K562 (cell line): ENCODE data around the gene ARHGAP30. TPM values are rescaled to one million over a fixed set of nuclear protein-coding genes. Genes with fewer than 3 reads are reported as not detected.
A peak's percentile ranks its signal among the peaks of the same experiment; 100 is the strongest.

Experiments
- CREB1 ChIP-seq, 2 experiments: sonication (generic) in 1 of 2; formaldehyde crosslinking in 1 of 2; IDR thresholded peaks; 2 replicates each; pipeline versions ENCODE4 v1.6.1 to v1.8.0; 2012 to 2022; ENCODE audit warnings: inconsistent platforms in 1 of 2, mild to moderate bottlenecking in 1 of 2, missing genetic modification reagents in 1 of 2, moderate library complexity in 1 of 2
- DMBX1 ChIP-seq: fragments of 250-450 bp; sonication (Bioruptor Pico); IDR thresholded peaks from 2 replicates; pipeline ENCODE4 v1.8.0; 2022; ENCODE audit warnings: inconsistent platforms, mild to moderate bottlenecking, moderate library complexity, borderline replicate concordance
- E2F4 ChIP-seq: sonication (generic); formaldehyde crosslinking; IDR thresholded peaks from 2 replicates; pipeline ENCODE4 v1.8.0; 2022; ENCODE audit warnings: mild to moderate bottlenecking, low read depth, missing genetic modification reagents
- GATA2 ChIP-seq: sonication (generic); formaldehyde crosslinking; IDR thresholded peaks from 2 replicates; pipeline ENCODE4 v1.4.0; 2020; ENCODE audit warnings: mild to moderate bottlenecking, missing genetic modification reagents
- JUN ChIP-seq, 2 experiments: sonication (generic) in 1 of 2; formaldehyde crosslinking in 1 of 2; IDR thresholded peaks; 2 replicates each; pipeline versions ENCODE4 v1.6.1 to v1.8.0; 2012 to 2022; ENCODE audit warnings: borderline replicate concordance in 2 of 2, mild to moderate bottlenecking in 2 of 2, improper control_type of control experiment in 1 of 2, low read depth in 1 of 2, low read length in 1 of 2, missing genetic modification reagents in 1 of 2
- MYBL2 ChIP-seq, 2 experiments: fragments of 450-650 bp in 1 of 2; sonication (generic) in 1 of 2; formaldehyde crosslinking in 1 of 2; IDR thresholded peaks; 2 replicates each; pipeline versions ENCODE4 v1.6.1 to v1.8.1; 2017 to 2022; ENCODE audit warnings: borderline replicate concordance in 1 of 2, inconsistent platforms in 1 of 2, low read depth in 1 of 2, mild to moderate bottlenecking in 1 of 2, missing genetic modification reagents in 1 of 2, moderate library complexity in 1 of 2
- POLR2AphosphoS2 ChIP-seq: IDR thresholded peaks from 2 replicates; pipeline ENCODE4 v1.6.1; 2012; ENCODE audit warnings: low read length, improper control_type of control experiment
- RBM34 ChIP-seq: fragments of 200-400 bp; formaldehyde crosslinking; IDR thresholded peaks from 2 replicates; pipeline ENCODE4 v1.6.1; 2018; ENCODE audit warnings: low read length, borderline replicate concordance; ENCODE audit not compliant: insufficient read depth
- SLC30A9 ChIP-seq: fragments of 250-450 bp; sonication (Bioruptor Pico); IDR thresholded peaks from 2 replicates; pipeline ENCODE4 v1.8.0; 2022; ENCODE audit warnings: mild to moderate bottlenecking, moderate library complexity
- SMAD2 ChIP-seq: fragments of 150-350 bp; IDR thresholded peaks from 2 replicates; pipeline ENCODE4 v1.6.1; 2014; ENCODE audit warnings: low read depth, mild to moderate bottlenecking, low read length
- SMAD3 ChIP-seq: fragments of 450-650 bp; formaldehyde crosslinking; conservative IDR thresholded peaks from 2 replicates; pipeline ENCODE4 v1.4.0; 2020; ENCODE audit warnings: mild to moderate bottlenecking
- THRB ChIP-seq: fragments of 450-650 bp; formaldehyde crosslinking; conservative IDR thresholded peaks from 2 replicates; pipeline ENCODE4 v1.4.0; 2022; ENCODE audit warnings: mild to moderate bottlenecking, missing genetic modification characterization
- ZBTB7A ChIP-seq: IDR thresholded peaks from 2 replicates; pipeline ENCODE4 v1.6.1; 2011; ENCODE audit warnings: low read depth, mild to moderate bottlenecking, low read length, moderate library complexity, borderline replicate concordance; ENCODE audit not compliant: control insufficient read depth
- ZKSCAN8 ChIP-seq: fragments of 200-800 bp; sonication (Bioruptor generic); IDR thresholded peaks from 2 replicates; pipeline ENCODE4 v1.6.1; 2016; ENCODE audit warnings: missing genetic modification characterization, missing compliant biosample characterization
- ZNF174 ChIP-seq: fragments of 250-450 bp; sonication (Bioruptor Pico); IDR thresholded peaks from 2 replicates; pipeline ENCODE4 v1.4.0; 2020; ENCODE audit warnings: mild to moderate bottlenecking
- ZNF184 ChIP-seq: sonication (generic); formaldehyde crosslinking; IDR thresholded peaks from 2 replicates; pipeline ENCODE4 v1.5.0; 2020; ENCODE audit warnings: missing genetic modification reagents
- ZNF316 ChIP-seq: fragments of 450-650 bp; IDR thresholded peaks from 2 replicates; pipeline ENCODE4 v1.6.1; 2016
- ZNF57 ChIP-seq: fragments of 450-650 bp; formaldehyde crosslinking; IDR thresholded peaks from 2 replicates; pipeline ENCODE4 v1.4.0; 2020; ENCODE audit warnings: mild to moderate bottlenecking, moderate library complexity
- ZNF696 ChIP-seq: fragments of 250-450 bp; sonication (Bioruptor Pico); conservative IDR thresholded peaks from 2 replicates; pipeline ENCODE4 v1.4.0; 2020; ENCODE audit warnings: mild to moderate bottlenecking, moderate library complexity
- ZZZ3 ChIP-seq: fragments of 450-650 bp; IDR thresholded peaks from 2 replicates; pipeline ENCODE4 v1.6.1; 2016; ENCODE audit warnings: antibody characterized with exemption, mild to moderate bottlenecking, moderate library complexity
- polyA plus RNA-seq, 8 experiments: library from polyadenylated mRNA; depleted of rRNA in 4 of 8; stranded (reverse) in 5 of 8; unstranded in 3 of 8; fragments of >200 nt; fragmentation: Nextera tagmentation in 2 of 8; fragmentation: Illumina TruSeq in 1 of 8; extraction: Ambion mirVana in 2 of 8; extraction: Trizol in 1 of 8; gene quantifications; 2 replicates each; pipeline versions ENCODE4 v1.2.1 to v1.2.3, GENCODE V29; 2011 to 2014; ENCODE audit warnings: inconsistent platforms in 1 of 8, missing spikeins in 1 of 8
- total RNA-seq, 7 experiments: library from RNA; depleted of rRNA in 6 of 7; stranded (reverse); fragments of >200 nt in 6 of 7; fragmentation: Illumina TruSeq in 2 of 7; extraction: Trizol in 2 of 7; gene quantifications; 2 replicates each; pipeline versions ENCODE4 v1.2.1 to v1.2.3, GENCODE V29; 2011 to 2021; ENCODE audit warnings: low replicate concordance in 1 of 7
- TF ChIP-seq, protein P1 (sequence below): fragments of 450-650 bp; formaldehyde crosslinking; IDR thresholded peaks from 2 replicates; pipeline ENCODE4 v1.4.0; 2020; ENCODE audit warnings: mild to moderate bottlenecking, mixed read lengths
- TF ChIP-seq, protein P2 (sequence below): fragments of 200-800 bp; sonication (Bioruptor generic); IDR thresholded peaks from 2 replicates; pipeline ENCODE4 v1.6.1; 2017; ENCODE audit warnings: missing genetic modification characterization, missing compliant biosample characterization

ARHGAP30 gene
- total and polyA plus RNA-seq, 9 of the 15 experiments (the other 6 are each of a cell fraction or from before 2014, with no cell fraction given): 0.01 to 0.73 (median 0.12) TPM

GRCh38 chr1:161117759-161118581 is 48.3 kb upstream of the ARHGAP30 start, which contains the start of the genes NIT1 and PFDN2 (continued):
- no peak for TF ChIP-seq ZZZ3
- peak; percentile 52 for TF ChIP-seq E2F4 (CRISPR knock-in tag)
- TF ChIP-seq, protein P1, sequence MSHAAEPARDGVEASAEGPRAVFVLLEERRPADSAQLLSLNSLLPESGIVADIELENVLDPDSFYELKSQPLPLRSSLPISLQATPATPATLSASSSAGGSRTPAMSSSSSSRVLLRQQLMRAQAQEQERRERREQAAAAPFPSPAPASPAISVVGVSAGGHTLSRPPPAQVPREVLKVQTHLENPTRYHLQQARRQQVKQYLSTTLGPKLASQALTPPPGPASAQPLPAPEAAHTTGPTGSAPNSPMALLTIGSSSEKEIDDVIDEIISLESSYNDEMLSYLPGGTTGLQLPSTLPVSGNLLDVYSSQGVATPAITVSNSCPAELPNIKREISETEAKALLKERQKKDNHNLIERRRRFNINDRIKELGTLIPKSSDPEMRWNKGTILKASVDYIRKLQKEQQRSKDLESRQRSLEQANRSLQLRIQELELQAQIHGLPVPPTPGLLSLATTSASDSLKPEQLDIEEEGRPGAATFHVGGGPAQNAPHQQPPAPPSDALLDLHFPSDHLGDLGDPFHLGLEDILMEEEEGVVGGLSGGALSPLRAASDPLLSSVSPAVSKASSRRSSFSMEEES (CRISPR knock-in tag): no peak
- TF ChIP-seq ZNF174 (CRISPR knock-in tag): no peak
- TF ChIP-seq POLR2AphosphoS2: peak; percentile 53; the same call in 1 of the 2 replicates
- peak; percentile 44; the same call in 1 of the 2 replicates for TF ChIP-seq ZBTB7A
- TF ChIP-seq DMBX1 (CRISPR knock-in tag): no peak
- no peak for TF ChIP-seq ZNF184 (CRISPR knock-in tag)
- TF ChIP-seq RBM34: no peak
- TF ChIP-seq, protein P2, sequence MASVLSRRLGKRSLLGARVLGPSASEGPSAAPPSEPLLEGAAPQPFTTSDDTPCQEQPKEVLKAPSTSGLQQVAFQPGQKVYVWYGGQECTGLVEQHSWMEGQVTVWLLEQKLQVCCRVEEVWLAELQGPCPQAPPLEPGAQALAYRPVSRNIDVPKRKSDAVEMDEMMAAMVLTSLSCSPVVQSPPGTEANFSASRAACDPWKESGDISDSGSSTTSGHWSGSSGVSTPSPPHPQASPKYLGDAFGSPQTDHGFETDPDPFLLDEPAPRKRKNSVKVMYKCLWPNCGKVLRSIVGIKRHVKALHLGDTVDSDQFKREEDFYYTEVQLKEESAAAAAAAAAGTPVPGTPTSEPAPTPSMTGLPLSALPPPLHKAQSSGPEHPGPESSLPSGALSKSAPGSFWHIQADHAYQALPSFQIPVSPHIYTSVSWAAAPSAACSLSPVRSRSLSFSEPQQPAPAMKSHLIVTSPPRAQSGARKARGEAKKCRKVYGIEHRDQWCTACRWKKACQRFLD (CRISPR knock-in tag): no peak
- no peak for TF ChIP-seq ZNF57
- no peak for TF ChIP-seq SMAD2
- no peak for TF ChIP-seq SMAD3
- TF ChIP-seq JUN (IDR thresholded peaks at IDR 0.05; ENCODE audit: borderline replicate concordance, low read depth, low read length): no peak
- no peak for TF ChIP-seq JUN (CRISPR knock-in tag; IDR thresholded peaks at IDR 0.05; ENCODE audit: borderline replicate concordance)
- no peak for TF ChIP-seq MYBL2 (IDR thresholded peaks at IDR 0.05; ENCODE audit: low read depth)
- no peak for TF ChIP-seq MYBL2 (CRISPR knock-in tag; IDR thresholded peaks at IDR 0.05; ENCODE audit: borderline replicate concordance)
- TF ChIP-seq GATA2: no peak
- peak; percentile 91 for TF ChIP-seq CREB1 (IDR thresholded peaks at IDR 0.05)
- TF ChIP-seq CREB1 (CRISPR knock-in tag; IDR thresholded peaks at IDR 0.05): peak; percentile 94
- TF ChIP-seq SLC30A9 (CRISPR knock-in tag): no peak
- no peak for TF ChIP-seq ZNF696 (CRISPR knock-in tag)
- TF ChIP-seq THRB: no peak
- TF ChIP-seq ZNF316: no peak
- TF ChIP-seq ZKSCAN8 (CRISPR knock-in tag): no peak
